Occipital lobe (tissue), 2 donors: ENCODE measurements around the gene NSDHL. TPM values are rescaled to one million over a fixed set of nuclear protein-coding genes. Genes with fewer than 3 reads are reported as not detected.

ENCODE experiments used
- DNase-seq: peaks from one replicate; lab custom pipeline; 2025; lab: John Stamatoyannopoulos, UW
- total RNA-seq: library from RNA; depleted of rRNA; stranded (reverse); fragments of >200 nt; gene quantifications from one replicate; pipeline ENCODE4 v1.2.3, GENCODE V29; 2014

Gene NSDHL
- total RNA-seq, 1 donor from 2014 or later = 14.5 TPM

GRCh38 chrX:152913346-152913745, 82.5 kb downstream of the NSDHL start:
- DNase-seq = no peak

DNA sequence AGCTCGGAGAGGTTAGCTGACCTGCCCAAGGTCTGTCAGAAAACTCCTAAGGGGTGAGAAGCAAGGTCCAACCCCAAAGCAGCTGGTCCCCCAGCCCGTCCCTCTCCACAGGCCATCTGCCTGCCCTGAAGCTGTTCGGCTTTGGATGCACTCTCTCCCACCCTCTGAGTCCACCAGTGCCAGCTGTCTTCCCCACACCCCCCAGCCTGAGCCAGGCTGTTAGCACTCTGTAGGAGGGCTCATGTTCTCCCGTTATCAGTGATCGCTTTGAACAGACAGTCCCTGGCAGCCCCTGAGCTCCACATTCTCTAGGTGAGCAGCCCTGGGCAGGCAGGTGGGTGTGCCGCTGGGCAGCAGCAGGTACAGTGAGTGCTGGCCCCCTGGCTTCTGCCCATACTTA, 83.0 kb downstream of the NSDHL start:
- DNase-seq = no peak

DNA sequence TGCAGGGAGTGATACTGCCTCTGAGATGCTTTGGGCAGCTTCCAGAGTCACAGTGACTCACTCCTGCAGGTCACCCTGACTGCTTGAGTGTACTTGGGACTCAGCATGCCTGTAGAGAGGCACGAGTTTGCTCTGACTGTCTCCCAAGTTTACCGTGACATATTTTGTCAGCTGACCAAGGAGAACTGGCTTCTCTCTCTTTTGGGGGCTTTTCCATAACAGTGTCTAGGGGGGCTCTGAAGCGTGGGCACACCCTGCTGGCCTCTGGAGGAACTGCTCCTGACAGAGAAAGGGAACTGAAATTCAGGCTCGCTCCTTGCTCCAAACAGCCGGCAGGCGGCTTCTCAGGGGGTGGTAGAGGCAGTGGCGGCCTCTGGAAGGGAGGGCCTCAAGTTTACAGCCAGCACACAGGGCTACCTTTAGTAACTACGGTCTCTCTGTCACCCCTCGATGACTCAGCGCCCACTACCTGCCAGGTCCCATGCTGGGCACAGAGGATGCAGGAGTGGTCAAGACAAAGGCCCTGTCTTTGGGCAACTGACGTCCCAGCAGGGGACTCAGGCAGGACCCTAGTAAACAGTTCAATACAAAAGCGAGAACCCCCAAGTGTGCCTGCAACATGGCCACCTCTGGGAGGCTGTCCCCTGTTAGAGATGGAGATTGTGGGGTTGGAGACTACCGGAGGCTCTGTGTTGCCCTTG, 84.8 kb downstream of the NSDHL start:
- DNase-seq = no peak

GRCh38 chrX:152917656-152918579, 87.1 kb downstream of the NSDHL start:
- DNase-seq = no peak

- DNase-seq = no peak
Measured at GRCh38 chrX:152918707-152919106, 87.8 kb downstream of the NSDHL start.

Other genes starting within 250 kb of the NSDHL start
- gene GABRQ, start 193.2 kb upstream of the NSDHL start, total RNA-seq = 0.47 TPM
- not detected for gene MAGEA3, start 132.3 kb upstream of the NSDHL start, total RNA-seq
- gene CSAG2, start 121.8 kb upstream of the NSDHL start, total RNA-seq = not detected
- gene MAGEA2B, start 116.4 kb upstream of the NSDHL start, total RNA-seq = not detected
- not detected for gene CSAG1, start 97.3 kb upstream of the NSDHL start, total RNA-seq
- gene MAGEA12, start 97.3 kb upstream of the NSDHL start, total RNA-seq = not detected
- gene MAGEA2, start 77.2 kb upstream of the NSDHL start, total RNA-seq = not detected
- gene CSAG3, start 71.8 kb upstream of the NSDHL start, total RNA-seq = not detected
- not detected for gene MAGEA6, start 61.4 kb upstream of the NSDHL start, total RNA-seq
- 24.2 TPM for gene CETN2, start 306 bp upstream of the NSDHL start, total RNA-seq
- 2.3 TPM for gene ZNF185, start 67.0 kb downstream of the NSDHL start, total RNA-seq
- gene PNMA5, start 163.1 kb downstream of the NSDHL start, total RNA-seq = 3.0 TPM
- 11.5 TPM for gene PNMA3, start 225.4 kb downstream of the NSDHL start, total RNA-seq
- gene PNMA6A, start 241.4 kb downstream of the NSDHL start, total RNA-seq = 18.1 TPM